Smooth muscle cell (in vitro differentiated cells): ENCODE results near the gene FERD3L. TPM values are rescaled to one million over a fixed set of nuclear protein-coding genes. Genes with fewer than 3 reads are reported as not detected.

Experiments
- DNase-seq: peaks from one replicate; lab custom pipeline; 2025; ENCODE audit not compliant: unreplicated experiment; lab: John Stamatoyannopoulos, UW
- H2AFZ ChIP-seq: fragments of 200-600 bp; sonication (generic); 2 replicates; pipeline ENCODE4 v1.6.0; 2016; ENCODE audit warnings: antibody characterized with exemption, low read depth, mild to moderate bottlenecking
- H3F3A ChIP-seq: fragments of 200-600 bp; sonication (generic); 2 replicates; pipeline ENCODE4 v1.6.0; 2017; ENCODE audit warnings: antibody characterized with exemption, low read depth
- H3K27ac ChIP-seq: fragments of 200-600 bp; sonication (generic); 2 replicates; pipeline ENCODE4 v1.5.1; 2016; ENCODE audit warnings: low read depth, mild to moderate bottlenecking
- H3K27me3 ChIP-seq: fragments of 200-600 bp; sonication (generic); 2 replicates; pipeline ENCODE4 v1.6.1; 2016; ENCODE audit warnings: low read depth, mild to moderate bottlenecking
- H3K36me3 ChIP-seq: fragments of 200-600 bp; sonication (generic); 2 replicates; pipeline ENCODE4 v1.5.1; 2016; ENCODE audit warnings: low read depth
- H3K4me1 ChIP-seq: fragments of 200-600 bp; sonication (generic); 2 replicates; pipeline ENCODE4 v1.5.1; 2016; ENCODE audit warnings: low read depth
- H3K4me2 ChIP-seq: fragments of 200-600 bp; sonication (generic); 2 replicates; pipeline ENCODE4 v1.6.0; 2016; ENCODE audit warnings: mild to moderate bottlenecking
- H3K4me3 ChIP-seq: fragments of 200-600 bp; sonication (generic); 2 replicates; pipeline ENCODE4 v1.5.1; 2016; ENCODE audit warnings: mild to moderate bottlenecking
- H3K79me2 ChIP-seq: fragments of 200-600 bp; sonication (generic); 2 replicates; pipeline ENCODE4 v1.6.0; 2016; ENCODE audit warnings: low read depth, mild to moderate bottlenecking
- H3K9ac ChIP-seq: fragments of 200-600 bp; sonication (generic); 2 replicates; pipeline ENCODE4 v1.6.0; 2016; ENCODE audit warnings: low read depth
- H3K9me3 ChIP-seq: fragments of 200-600 bp; sonication (generic); replicated peaks from 2 replicates; pipeline ENCODE4 v1.5.1; 2016; ENCODE audit warnings: low read depth
- H4K20me1 ChIP-seq: fragments of 200-600 bp; sonication (generic); 2 replicates; pipeline ENCODE4 v1.6.0; 2016; ENCODE audit warnings: low read depth
- WGBS: methylation state at CpG from one replicate; pipeline ENCODE4 v1.1.7; 2016; ENCODE audit warnings: low lambda C conversion rate; 5-methylcytosine and 5-hydroxymethylcytosine counted together
- polyA plus RNA-seq: library from polyadenylated mRNA; unstranded; fragments of >200 nt; fragmentation: Nextera tagmentation; extraction: Ambion mirVana; gene quantifications from 2 replicates; pipeline ENCODE4 v1.2.1, GENCODE V29; 2016
- total RNA-seq: library from RNA; depleted of rRNA; stranded (reverse); fragments of >200 nt; gene quantifications from 2 replicates; pipeline ENCODE4 v1.2.3, GENCODE V29; 2014
- TF ChIP-seq, protein P1 (sequence below): fragments of 200-600 bp; sonication (generic); IDR thresholded peaks from 2 replicates; pipeline ENCODE4 v1.5.1; 2017; ENCODE audit warnings: borderline replicate concordance, mild to moderate bottlenecking, antibody characterized with exemption; ENCODE audit not compliant: insufficient read depth, poor library complexity, severe bottlenecking

FERD3L gene
- total and polyA plus RNA-seq, 2 experiments from 2014 or later: not detected

DNA sequence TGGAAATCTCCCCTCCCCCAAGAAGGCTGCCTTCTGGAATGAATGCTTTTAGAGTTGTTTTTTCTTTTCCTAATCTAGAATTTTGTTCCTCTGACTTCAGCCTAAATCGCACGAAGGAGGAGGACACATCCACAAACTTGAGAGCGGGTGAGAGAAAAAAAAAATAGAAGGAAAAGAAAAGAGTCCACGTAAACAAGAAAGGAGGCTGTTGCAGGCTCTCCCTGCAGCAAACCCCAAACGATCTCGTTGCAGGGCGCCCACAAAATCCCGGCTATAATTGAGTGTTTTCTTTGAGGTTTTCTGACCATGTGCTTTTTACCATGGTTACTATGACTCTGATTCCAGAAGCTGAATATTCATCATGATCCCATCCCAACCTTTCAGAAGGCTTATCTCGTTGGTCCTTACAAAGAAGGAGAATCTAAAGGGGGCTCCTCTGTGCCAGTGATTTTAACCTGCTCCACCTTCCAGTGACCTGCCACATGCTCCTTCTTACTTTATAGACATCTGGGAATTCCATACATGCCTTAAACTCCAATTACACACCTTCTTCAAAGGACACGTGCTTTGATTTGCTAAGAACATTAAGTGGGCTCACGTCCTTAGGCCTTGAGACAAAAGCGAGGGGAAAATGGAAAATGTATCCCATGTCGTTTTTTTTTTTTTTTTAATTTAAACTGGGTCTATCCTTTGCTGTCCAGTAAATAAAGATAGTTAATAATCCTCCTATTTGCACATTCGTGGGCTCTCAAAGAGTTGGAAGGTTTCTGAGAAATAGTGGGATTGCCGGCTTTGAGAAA is 33.5 kb downstream of the FERD3L start:
- Histone ChIP-seq H4K20me1 (peaks cover 54% of the 10 kb centered on the region), H3K9me3 (no peaks in the 10 kb centered on the region), H3K79me2 (peaks cover 46% of the 10 kb centered on the region), H3K4me2 (peak overlapping the region; percentile 87), H2AFZ (no peak overlapping the region), H3K4me3 (peak overlapping the region; percentile 66), H3K9ac (peak overlapping the region; percentile 84), H3F3A (peaks cover 7% of the 10 kb centered on the region), H3K27ac (peak overlapping the region; percentile 79), H3K36me3 (no peaks in the 10 kb centered on the region), H3K27me3 (peaks cover 9% of the 10 kb centered on the region), H3K4me1 (peaks cover 29% of the 10 kb centered on the region)
- no peak for DNase-seq
- WGBS: 14% methylated on average over 15 of the region's 15 CpGs
- TF ChIP-seq, protein P1, sequence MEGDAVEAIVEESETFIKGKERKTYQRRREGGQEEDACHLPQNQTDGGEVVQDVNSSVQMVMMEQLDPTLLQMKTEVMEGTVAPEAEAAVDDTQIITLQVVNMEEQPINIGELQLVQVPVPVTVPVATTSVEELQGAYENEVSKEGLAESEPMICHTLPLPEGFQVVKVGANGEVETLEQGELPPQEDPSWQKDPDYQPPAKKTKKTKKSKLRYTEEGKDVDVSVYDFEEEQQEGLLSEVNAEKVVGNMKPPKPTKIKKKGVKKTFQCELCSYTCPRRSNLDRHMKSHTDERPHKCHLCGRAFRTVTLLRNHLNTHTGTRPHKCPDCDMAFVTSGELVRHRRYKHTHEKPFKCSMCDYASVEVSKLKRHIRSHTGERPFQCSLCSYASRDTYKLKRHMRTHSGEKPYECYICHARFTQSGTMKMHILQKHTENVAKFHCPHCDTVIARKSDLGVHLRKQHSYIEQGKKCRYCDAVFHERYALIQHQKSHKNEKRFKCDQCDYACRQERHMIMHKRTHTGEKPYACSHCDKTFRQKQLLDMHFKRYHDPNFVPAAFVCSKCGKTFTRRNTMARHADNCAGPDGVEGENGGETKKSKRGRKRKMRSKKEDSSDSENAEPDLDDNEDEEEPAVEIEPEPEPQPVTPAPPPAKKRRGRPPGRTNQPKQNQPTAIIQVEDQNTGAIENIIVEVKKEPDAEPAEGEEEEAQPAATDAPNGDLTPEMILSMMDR: no peak

DNA sequence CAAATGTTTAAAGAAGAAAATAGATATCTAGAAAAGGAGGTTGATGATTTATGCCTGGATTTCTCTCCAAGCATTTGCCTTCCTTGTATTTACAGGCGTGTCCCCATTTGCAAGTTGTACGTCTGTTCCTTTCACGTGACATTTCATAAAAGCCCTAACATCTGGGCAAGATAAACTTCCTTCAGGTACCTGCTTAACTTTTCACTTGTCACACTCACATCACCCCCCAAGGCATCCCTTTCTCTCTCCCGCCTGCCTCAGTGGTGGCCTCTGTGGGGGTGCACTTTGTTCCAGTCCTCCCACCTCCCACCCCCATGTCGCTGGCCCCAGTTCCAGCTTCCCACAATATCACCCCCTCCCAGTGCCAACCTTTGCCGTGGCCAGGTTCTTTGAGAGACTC is 34.4 kb downstream of the FERD3L start:
- peak overlapping the region; percentile 87 for H3K4me2 ChIP-seq
- no peak for DNase-seq
- peaks cover 37% of the 10 kb centered on the region for H3K79me2 ChIP-seq
- peaks cover 7% of the 10 kb centered on the region for H3F3A ChIP-seq
- no peaks in the 10 kb centered on the region for H3K9me3 ChIP-seq
- H3K9ac ChIP-seq: no peak overlapping the region
- H3K27ac ChIP-seq: peak overlapping the region; percentile 79
- H3K4me1 ChIP-seq: peaks cover 31% of the 10 kb centered on the region
- H2AFZ ChIP-seq: no peak overlapping the region
- peaks cover 45% of the 10 kb centered on the region for H4K20me1 ChIP-seq
- no peaks in the 10 kb centered on the region for H3K36me3 ChIP-seq
- WGBS: 22% methylated on average over 6 of the region's 6 CpGs
- peak overlapping the region; percentile 66 for H3K4me3 ChIP-seq
- peaks cover 12% of the 10 kb centered on the region for H3K27me3 ChIP-seq
- TF ChIP-seq, protein P1: no peak

DNA sequence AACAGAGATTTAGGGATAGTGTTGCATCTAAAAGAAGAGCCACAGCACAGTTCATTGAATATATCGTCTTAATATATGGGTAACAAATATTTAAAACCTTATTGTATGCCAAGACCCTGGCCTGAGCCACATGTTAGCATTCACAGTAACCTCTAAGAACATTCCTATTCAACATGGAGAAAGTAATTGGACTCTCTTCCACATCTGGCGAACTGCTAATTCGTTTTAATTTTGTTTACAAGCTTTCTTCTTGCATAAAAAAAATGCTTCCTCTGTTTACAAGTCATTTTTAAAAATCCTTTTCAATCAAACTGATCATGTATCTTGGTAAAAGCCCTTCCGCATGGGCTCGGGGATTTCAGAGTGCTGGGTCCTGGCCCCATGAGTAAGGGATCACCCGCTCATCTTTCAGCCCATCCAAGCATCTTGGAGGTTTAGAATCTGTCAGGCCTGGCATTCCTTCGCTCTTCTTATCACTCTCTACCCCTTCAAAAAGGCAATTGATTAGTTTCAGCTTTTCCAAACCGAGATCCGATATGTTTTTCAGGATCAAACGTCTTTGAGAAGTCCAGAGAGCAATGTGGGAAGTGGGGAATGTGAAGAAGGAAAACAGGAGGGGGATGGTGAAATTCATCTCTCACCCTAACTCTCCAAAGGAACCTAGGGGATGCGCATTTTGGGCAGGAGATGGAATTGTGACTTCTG is 35.0 kb downstream of the FERD3L start:
- Histone ChIP-seq H3F3A (peaks cover 7% of the 10 kb centered on the region), H4K20me1 (peaks cover 39% of the 10 kb centered on the region), H2AFZ (no peak overlapping the region), H3K9me3 (no peaks in the 10 kb centered on the region), H3K9ac (no peak overlapping the region), H3K79me2 (peaks cover 31% of the 10 kb centered on the region), H3K4me3 (peak overlapping the region; percentile 1), H3K27ac (peak overlapping the region; percentile 79), H3K27me3 (peaks cover 12% of the 10 kb centered on the region), H3K4me2 (peak overlapping the region; percentile 87), H3K36me3 (no peaks in the 10 kb centered on the region), H3K4me1 (peaks cover 31% of the 10 kb centered on the region)
- no peak for DNase-seq
- WGBS: 29% methylated on average over 11 of the region's 11 CpGs
- TF ChIP-seq, protein P1: no peak
